ENCODE data around the gene TESK1.
"Not testable (repeated sequence)": the region's sequence is repeated elsewhere in the genome, so short reads cannot be mapped to it uniquely, and the experiment has no call there.

The TESK1 gene

GRCh38 chr9:35604578-35605350 is at the start of gene TESK1:
Gene TESK1, plus strand, starts transcription at chr9:35605262. Its CDS starts 358 bp downstream, at chr9:35605620.
- DNase-seq, result peak; percentile 61 to 78 (median 72)

GRCh38 chr9:35555881-35556280 is 49.2 kb upstream of the TESK1 start:
- no peak for DNase-seq

GRCh38 chr9:35556776-35557175 is 48.3 kb upstream of the TESK1 start:
- no peak for DNase-seq

GRCh38 chr9:35557320-35557719 is 47.7 kb upstream of the TESK1 start:
- DNase-seq, result no peak

- no peak for DNase-seq
Observed at GRCh38 chr9:35558185-35558584, 46.9 kb upstream of the TESK1 start.

- DNase-seq, result no peak
Observed at GRCh38 chr9:35559792-35560530, 45.1 kb upstream of the TESK1 start.

GRCh38 chr9:35560625-35561337 is 44.3 kb upstream of the TESK1 start:
- no peak for DNase-seq

GRCh38 chr9:35561468-35562261 is 43.4 kb upstream of the TESK1 start:
- no peak for DNase-seq

- DNase-seq, result no peak
Observed at GRCh38 chr9:35562895-35563780, 41.9 kb upstream of the TESK1 start.

GRCh38 chr9:35563791-35564197 is 41.3 kb upstream of the TESK1 start:
- DNase-seq, result no peak

- no peak for DNase-seq
Observed at GRCh38 chr9:35564658-35565061, 40.4 kb upstream of the TESK1 start.

- DNase-seq, result no peak
Observed at GRCh38 chr9:35566417-35566816, 38.6 kb upstream of the TESK1 start.

- DNase-seq, result no peak
Observed at GRCh38 chr9:35568196-35568595, 36.9 kb upstream of the TESK1 start.

- no peak for DNase-seq
Observed at GRCh38 chr9:35569206-35569605, 35.9 kb upstream of the TESK1 start.

- DNase-seq, result no peak
Observed at GRCh38 chr9:35570709-35571504, 34.2 kb upstream of the TESK1 start.

GRCh38 chr9:35574578-35575122 is 30.4 kb upstream of the TESK1 start:
- no peak for DNase-seq

GRCh38 chr9:35575478-35575877 is 29.6 kb upstream of the TESK1 start:
- DNase-seq, result no peak

- DNase-seq, result no peak
Observed at GRCh38 chr9:35577486-35577885, 27.6 kb upstream of the TESK1 start.

GRCh38 chr9:35579130-35579529 is 25.9 kb upstream of the TESK1 start:
- DNase-seq, result no peak

GRCh38 chr9:35579659-35580227 is 25.3 kb upstream of the TESK1 start:
- DNase-seq, result not testable (repeated sequence)
